Osteoblast (primary cell): ENCODE data around the gene PANK4. TPM values are rescaled to one million over a fixed set of nuclear protein-coding genes. Genes with fewer than 3 reads are reported as not detected.

Source experiments
- DNase-seq: peaks from one replicate; pipeline ENCODE4 v3.0.0; 2011; ENCODE audit warnings: low spot score, mixed read lengths; ENCODE audit not compliant: insufficient read length; ENCODE audit errors: missing footprints
- H2AFZ ChIP-seq: 2 replicates; pipeline ENCODE4 v1.6.0; 2011; ENCODE audit warnings: mild to moderate bottlenecking, low read length
- H3K27ac ChIP-seq: 2 replicates; pipeline ENCODE4 v1.5.1; 2011; ENCODE audit warnings: mild to moderate bottlenecking, low read depth, low read length, moderate library complexity
- H3K27me3 ChIP-seq: 2 replicates; pipeline ENCODE4 v1.6.0; 2012; ENCODE audit warnings: mild to moderate bottlenecking, control low read depth, inconsistent platforms, low read length, moderate library complexity; ENCODE audit not compliant: insufficient read depth
- H3K36me3 ChIP-seq: 2 replicates; pipeline ENCODE4 v1.5.1; 2011; ENCODE audit warnings: mild to moderate bottlenecking, low read length, control low read depth, moderate library complexity; ENCODE audit not compliant: insufficient read depth
- H3K4me1 ChIP-seq: 2 replicates; pipeline ENCODE4 v1.5.1; 2011; ENCODE audit warnings: mild to moderate bottlenecking, low read length, control low read depth, moderate library complexity; ENCODE audit not compliant: insufficient read depth
- H3K4me2 ChIP-seq: 2 replicates; pipeline ENCODE4 v1.6.0; 2011; ENCODE audit warnings: mild to moderate bottlenecking, low read length; ENCODE audit not compliant: insufficient read depth
- H3K4me3 ChIP-seq: fragments of 200-600 bp; sonication (generic); 3 replicates; pipeline ENCODE4 v1.5.1; 2012; ENCODE audit warnings: mild to moderate bottlenecking, low read length, inconsistent platforms; ENCODE audit not compliant: insufficient read depth
- H3K79me2 ChIP-seq: 2 replicates; pipeline ENCODE4 v1.6.0; 2012; ENCODE audit warnings: mild to moderate bottlenecking, low read length, control low read depth, inconsistent platforms; ENCODE audit not compliant: insufficient read depth
- H3K9me3 ChIP-seq: 2 replicates; pipeline ENCODE4 v1.5.1; 2011; ENCODE audit warnings: low read depth, low read length, control low read depth
- H4K20me1 ChIP-seq: 2 replicates; pipeline ENCODE4 v1.6.0; 2012; ENCODE audit warnings: mild to moderate bottlenecking, low read length, control low read depth; ENCODE audit not compliant: insufficient read depth
- CTCF ChIP-seq: IDR thresholded peaks from 2 replicates; pipeline ENCODE4 v1.5.1; 2011; ENCODE audit warnings: mild to moderate bottlenecking, low read depth, low read length, moderate library complexity; ENCODE audit errors: extremely low read depth
- total RNA-seq: library from RNA; depleted of rRNA; stranded (reverse); fragments of >200 nt; gene quantifications from 2 replicates; pipeline ENCODE4 v1.2.3, GENCODE V29; 2012

PANK4 gene
- total RNA-seq, 1 donor, result 15.2 TPM

- peaks cover 44% of the 10 kb centered on the region for H4K20me1 ChIP-seq
- no peak overlapping the region for H3K4me2 ChIP-seq
- peaks cover 48% of the 10 kb centered on the region for H3K79me2 ChIP-seq
Observed at GRCh38 chr1:2522230-2522629, 4.2 kb downstream of the PANK4 start.

GRCh38 chr1:2520806-2521205, 5.6 kb downstream of the PANK4 start:
- Histone ChIP-seq H3K36me3 (peaks cover 28% of the 10 kb centered on the region), H3K4me2 (no peak overlapping the region), H3K4me1 (peaks cover 16% of the 10 kb centered on the region), H3K9me3 (no peaks in the 10 kb centered on the region), H3K79me2 (peaks cover 46% of the 10 kb centered on the region), H3K27ac (no peak overlapping the region), H3K27me3 (no peaks in the 10 kb centered on the region), H3K4me3 (no peak overlapping the region), H4K20me1 (peaks cover 44% of the 10 kb centered on the region), H2AFZ (no peak overlapping the region)
- no peak for TF ChIP-seq CTCF
- DNase-seq, result no peak

More at GRCh38 chr1:2522230-2522629, 4.2 kb downstream of the PANK4 start:
- peaks cover 27% of the 10 kb centered on the region for H3K36me3 ChIP-seq
- no peaks in the 10 kb centered on the region for H3K27me3 ChIP-seq
- DNase-seq, result no peak
- no peak overlapping the region for H3K4me3 ChIP-seq
- H3K4me1 ChIP-seq, result peaks cover 20% of the 10 kb centered on the region
- no peak for TF ChIP-seq CTCF
- H3K9me3 ChIP-seq, result no peaks in the 10 kb centered on the region
- H3K27ac ChIP-seq, result no peak overlapping the region
- H2AFZ ChIP-seq, result no peak overlapping the region

DNA sequence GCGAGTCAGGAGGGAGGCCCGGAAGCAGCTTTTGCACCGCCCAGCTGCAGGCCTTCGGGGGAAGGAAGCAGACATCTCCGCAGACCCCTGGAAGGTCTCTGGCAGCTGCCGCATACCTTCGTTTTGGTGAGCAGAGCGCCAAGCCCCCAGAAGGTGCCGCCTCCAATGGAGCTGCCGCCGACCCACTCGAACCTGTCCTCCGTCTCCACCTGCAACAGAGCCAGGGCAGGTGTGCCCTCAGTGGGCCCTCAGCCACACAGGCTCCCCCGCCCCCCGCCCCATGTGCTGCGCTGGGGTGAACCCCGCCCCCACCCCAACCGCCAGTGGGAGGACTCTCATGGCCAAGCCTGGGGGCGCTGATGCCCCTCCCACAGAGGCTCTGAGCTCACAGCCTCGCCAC, 6.2 kb downstream of the PANK4 start:
- H3K79me2 ChIP-seq, result peaks cover 40% of the 10 kb centered on the region
- H3K9me3 ChIP-seq, result no peaks in the 10 kb centered on the region
- peaks cover 11% of the 10 kb centered on the region for H3K4me1 ChIP-seq
- H3K4me3 ChIP-seq, result no peak overlapping the region
- no peak overlapping the region for H2AFZ ChIP-seq
- no peak overlapping the region for H3K4me2 ChIP-seq
- H4K20me1 ChIP-seq, result peaks cover 40% of the 10 kb centered on the region
- DNase-seq, result no peak
- H3K27ac ChIP-seq, result no peak overlapping the region
- TF ChIP-seq CTCF, result no peak
- H3K27me3 ChIP-seq, result no peaks in the 10 kb centered on the region
- H3K36me3 ChIP-seq, result peaks cover 31% of the 10 kb centered on the region

DNA sequence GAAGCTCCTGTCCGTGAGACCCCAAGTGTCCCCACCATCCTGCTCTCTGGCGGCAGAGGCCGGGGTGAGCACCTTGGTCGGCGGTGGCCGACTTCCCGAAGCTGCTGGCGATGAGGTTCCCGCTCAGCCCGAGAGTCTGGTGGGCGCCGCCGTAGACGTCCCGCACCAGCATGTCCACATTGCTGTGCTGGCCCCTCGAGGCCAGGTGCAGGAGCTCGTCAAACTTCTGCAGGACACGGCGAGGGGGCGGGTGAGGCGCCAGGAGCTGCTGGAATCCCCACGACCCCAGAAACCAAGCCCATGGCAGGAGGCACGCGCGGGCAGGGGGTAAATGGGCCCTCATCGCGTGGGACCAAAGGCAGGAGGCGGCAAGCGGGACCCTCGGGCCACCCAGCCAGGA, 6.7 kb downstream of the PANK4 start:
- Histone ChIP-seq H4K20me1 (peaks cover 38% of the 10 kb centered on the region), H3K27ac (no peak overlapping the region), H2AFZ (no peak overlapping the region), H3K4me1 (peaks cover 6% of the 10 kb centered on the region), H3K79me2 (peaks cover 35% of the 10 kb centered on the region), H3K9me3 (no peaks in the 10 kb centered on the region), H3K27me3 (no peaks in the 10 kb centered on the region), H3K36me3 (peaks cover 31% of the 10 kb centered on the region), H3K4me2 (no peak overlapping the region), H3K4me3 (no peak overlapping the region)
- TF ChIP-seq CTCF, result no peak
- no peak for DNase-seq
